GM23248 (cell line): ENCODE data around the gene NHS.

Experiments used
- EZH2 ChIP-seq: fragments of 200-600 bp; sonication (generic); IDR thresholded peaks from 2 replicates; pipeline ENCODE4 v1.6.1; 2018; ENCODE audit warnings: antibody characterized with exemption, mild to moderate bottlenecking; ENCODE audit not compliant: insufficient read depth, poor library complexity, severe bottlenecking
- EZH2phosphoT487 ChIP-seq: fragments of 200-600 bp; sonication (generic); IDR thresholded peaks from 2 replicates; pipeline ENCODE4 v1.6.1; 2018; ENCODE audit warnings: antibody characterized with exemption, moderate library complexity, mild to moderate bottlenecking, low read depth; ENCODE audit not compliant: insufficient read depth

DNA sequence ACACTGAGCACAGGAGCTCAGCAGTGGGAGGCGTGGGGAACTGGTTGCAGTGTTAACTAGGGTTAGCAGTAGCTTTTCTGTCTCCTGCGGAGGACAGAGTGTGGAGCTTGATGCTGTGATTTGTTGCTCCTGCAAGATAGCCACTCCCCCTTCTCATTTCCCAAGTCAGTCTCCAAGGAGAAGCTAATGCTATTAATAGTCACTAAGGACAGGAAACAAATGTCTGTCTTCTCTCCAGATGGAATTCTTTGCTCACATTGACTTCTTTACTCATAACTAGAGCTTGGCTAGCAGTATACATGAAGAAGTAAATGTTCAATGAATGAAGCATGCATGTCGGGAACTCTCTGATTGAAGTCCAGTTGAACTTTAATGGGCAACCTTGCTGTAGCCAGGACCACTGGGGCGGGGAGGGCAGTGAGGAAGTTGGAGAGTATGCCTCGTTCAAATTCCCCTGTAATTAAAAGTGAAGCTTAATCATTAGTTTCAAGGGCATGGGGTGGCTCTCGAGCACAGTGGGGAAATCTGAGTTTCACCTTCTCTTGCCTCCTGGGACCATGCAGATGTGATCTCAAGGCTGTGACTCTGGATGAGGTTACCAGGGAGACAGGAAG is 205.6 kb downstream of the NHS start:
- TF ChIP-seq EZH2phosphoT487 (no peak), EZH2 (no peak)
